Ishikawa (cell line): Measurements from ENCODE around the gene UTP15.
A peak's percentile ranks its signal among the peaks of the same experiment; 100 is the strongest.

Experiments
- CEBPB ChIP-seq: IDR thresholded peaks from 2 replicates; pipeline ENCODE4 v1.6.1; 2012
- CREB1 ChIP-seq: IDR thresholded peaks from 2 replicates; pipeline ENCODE4 v1.6.1; 2012; ENCODE audit warnings: low read depth
- EGR1 ChIP-seq: IDR thresholded peaks from 2 replicates; pipeline ENCODE4 v1.6.1; 2012
- EP300 ChIP-seq: IDR thresholded peaks from 2 replicates; pipeline ENCODE4 v1.6.1; 2012; ENCODE audit warnings: borderline replicate concordance
- FOXM1 ChIP-seq: IDR thresholded peaks from 2 replicates; pipeline ENCODE4 v1.6.1; 2012; ENCODE audit warnings: low read depth, borderline replicate concordance
- MAX ChIP-seq: IDR thresholded peaks from 2 replicates; pipeline ENCODE4 v1.6.1; 2012
- NFIC ChIP-seq: IDR thresholded peaks from 2 replicates; pipeline ENCODE4 v1.6.1; 2012
- RAD21 ChIP-seq: IDR thresholded peaks from 2 replicates; pipeline ENCODE4 v1.6.1; 2012; ENCODE audit warnings: low read depth
- REST ChIP-seq: IDR thresholded peaks from 2 replicates; pipeline ENCODE4 v1.6.1; 2012; ENCODE audit warnings: low read depth, mild to moderate bottlenecking
- TAF1 ChIP-seq: IDR thresholded peaks from 2 replicates; pipeline ENCODE4 v1.6.1; 2012; ENCODE audit warnings: low read depth, mild to moderate bottlenecking
- TCF12 ChIP-seq: IDR thresholded peaks from 2 replicates; pipeline ENCODE4 v1.6.1; 2012; ENCODE audit warnings: low read depth
- TEAD4 ChIP-seq: IDR thresholded peaks from 2 replicates; pipeline ENCODE4 v1.6.1; 2012
- USF1 ChIP-seq: IDR thresholded peaks from 2 replicates; pipeline ENCODE4 v1.6.1; 2012
- YY1 ChIP-seq: IDR thresholded peaks from 2 replicates; pipeline ENCODE4 v1.6.1; 2012; ENCODE audit warnings: low read depth
- ZBTB7A ChIP-seq: IDR thresholded peaks from 2 replicates; pipeline ENCODE4 v1.6.1; 2012; ENCODE audit warnings: low read depth

The UTP15 gene

GRCh38 chr5:73565969-73566547 is 515 bp downstream of the UTP15 start:
- TF ChIP-seq TCF12 (no peak), EP300 (no peak), CEBPB (no peak), EGR1 (no peak), YY1 (no peak), MAX (no peak), TEAD4 (no peak), RAD21 (no peak), NFIC (no peak), REST (no peak), CREB1 (no peak), USF1 (no peak), FOXM1 (no peak), ZBTB7A (no peak), TAF1 (no peak)

GRCh38 chr5:73582285-73583145 is 17.0 kb downstream of the UTP15 start:
- TF ChIP-seq TCF12: no peak

- TF ChIP-seq FOXM1 (no peak), REST (no peak)
Observed at GRCh38 chr5:73587923-73588322, 22.4 kb downstream of the UTP15 start.

GRCh38 chr5:73591102-73591695 is 25.7 kb downstream of the UTP15 start:
- no peak for TF ChIP-seq YY1
- TF ChIP-seq EGR1: no peak
- TF ChIP-seq NFIC: no peak
- TF ChIP-seq RAD21: peak; percentile 91

- TF ChIP-seq NFIC (peak; percentile 46; the same call in 1 of the 2 replicates), EP300 (no peak)
Observed at GRCh38 chr5:73591698-73592501, 26.4 kb downstream of the UTP15 start.

- no peak for TF ChIP-seq ZBTB7A
- TF ChIP-seq NFIC: no peak
- no peak for TF ChIP-seq EGR1
- no peak for TF ChIP-seq EP300
- no peak for TF ChIP-seq TEAD4
- TF ChIP-seq REST: no peak
- no peak for TF ChIP-seq CEBPB
- TF ChIP-seq YY1: no peak
- no peak for TF ChIP-seq TAF1
- no peak for TF ChIP-seq TCF12
- no peak for TF ChIP-seq FOXM1
Observed at GRCh38 chr5:73592551-73592950, 27.0 kb downstream of the UTP15 start.
